SK-N-SH (cell line): Measurements from ENCODE around the gene LARP1. TPM values are rescaled to one million over a fixed set of nuclear protein-coding genes. Genes with fewer than 3 reads are reported as not detected.

Experiments
- CTCF ChIA-PET: fragments of 300-600, 350-600 bp; formaldehyde crosslinking; extraction: SDS; loops from one replicate; lab custom pipeline; 2021; lab: Yijun Ruan, JAX
- POLR2A ChIA-PET: fragments of 350-600 bp; sonication (Branson Sonifier 250); formaldehyde crosslinking; extraction: SDS; loops from one replicate; lab custom pipeline; 2020; ENCODE audit warnings: antibody characterized with exemption, inconsistent platforms; lab: Yijun Ruan, JAX
- DNase-seq: peaks from one replicate; pipeline ENCODE4 v3.0.0; 2012
- H2AFZ ChIP-seq: fragments of 200-600 bp; sonication (generic); 2 replicates; pipeline ENCODE4 v1.8.1; 2016; ENCODE audit warnings: antibody characterized with exemption, mild to moderate bottlenecking, low read depth
- H3F3A ChIP-seq: fragments of 200-600 bp; sonication (generic); replicated peaks from 2 replicates; pipeline ENCODE3; 2016; ENCODE audit warnings: antibody characterized with exemption, mild to moderate bottlenecking; ENCODE audit not compliant: insufficient read depth
- H3K27ac ChIP-seq, 2 experiments: fragments of 200-500 bp in 1 of 2; fragments of 200-600 bp in 1 of 2; sonication (Bioruptor generic) in 1 of 2; sonication (generic), shearing (Covaris generic) in 1 of 2; 2 replicates each; pipeline versions ENCODE4 v1.5.1 to v1.6.1; 2014 to 2016; ENCODE audit warnings: low read depth in 2 of 2, inconsistent platforms in 1 of 2, low read length in 1 of 2, mild to moderate bottlenecking in 1 of 2, mixed read lengths in 1 of 2
- H3K27me3 ChIP-seq: fragments of 200-600 bp; sonication (generic), shearing (Covaris generic); 2 replicates; pipeline ENCODE4 v1.6.1; 2016; ENCODE audit warnings: mixed run types; ENCODE audit not compliant: insufficient read depth
- H3K36me3 ChIP-seq, 2 experiments: fragments of 200-500 bp in 1 of 2; fragments of 200-600 bp in 1 of 2; sonication (Bioruptor generic) in 1 of 2; sonication (generic) in 1 of 2; replicated peaks in 1 of 2; 2 replicates each; pipeline versions ENCODE3 to v1.5.1; 2014 to 2016; ENCODE audit warnings: low read length in 1 of 2, mild to moderate bottlenecking in 1 of 2; ENCODE audit not compliant: insufficient read depth in 2 of 2, control insufficient read depth in 1 of 2
- H3K4me1 ChIP-seq, 2 experiments: fragments of 200-500 bp in 1 of 2; fragments of 200-600 bp in 1 of 2; sonication (Bioruptor generic) in 1 of 2; sonication (generic), shearing (Covaris generic) in 1 of 2; 2 replicates each; pipeline versions ENCODE4 v1.5.1 to v1.6.1; 2014 to 2016; ENCODE audit warnings: low read depth in 1 of 2, low read length in 1 of 2, mixed run types in 1 of 2; ENCODE audit not compliant: insufficient read depth in 2 of 2, control insufficient read depth in 1 of 2
- H3K4me2 ChIP-seq: fragments of 200-600 bp; sonication (generic), shearing (Covaris generic); 2 replicates; pipeline ENCODE4 v1.6.1; 2017; ENCODE audit warnings: mixed run types
- H3K4me3 ChIP-seq, 2 experiments: fragments of 200-500 bp in 1 of 2; fragments of 200-600 bp in 1 of 2; sonication (Bioruptor generic) in 1 of 2; sonication (generic), shearing (Covaris generic) in 1 of 2; 2 replicates each; pipeline versions ENCODE4 v1.5.1 to v1.8.1; 2014 to 2016; ENCODE audit warnings: low read depth in 2 of 2, inconsistent platforms in 1 of 2, low read length in 1 of 2, mild to moderate bottlenecking in 1 of 2, mixed read lengths in 1 of 2, moderate library complexity in 1 of 2
- H3K79me2 ChIP-seq: fragments of 200-600 bp; sonication (generic); 2 replicates; pipeline ENCODE4 v1.8.1; 2017; ENCODE audit warnings: mild to moderate bottlenecking; ENCODE audit not compliant: insufficient read depth
- H3K9ac ChIP-seq: fragments of 200-600 bp; sonication (generic); 2 replicates; pipeline ENCODE4 v1.6.1; 2017; ENCODE audit warnings: mixed run types
- H3K9me2 ChIP-seq: fragments of 200-600 bp; sonication (generic); 2 replicates; pipeline ENCODE4 v1.6.1; 2017; ENCODE audit warnings: mixed run types
- H3K9me3 ChIP-seq: fragments of 200-600 bp; sonication (generic); 2 replicates; pipeline ENCODE4 v1.6.1; 2017; ENCODE audit warnings: mixed run types, mild to moderate bottlenecking, moderate library complexity
- H4K20me1 ChIP-seq: fragments of 200-600 bp; sonication (generic); 2 replicates; pipeline ENCODE4 v1.6.1; 2017; ENCODE audit warnings: mild to moderate bottlenecking, mixed run types; ENCODE audit not compliant: insufficient read depth
- FOXJ3 ChIP-seq: sonication (generic); formaldehyde crosslinking; IDR thresholded peaks from 2 replicates; pipeline ENCODE4 v1.5.1; 2020; ENCODE audit warnings: mild to moderate bottlenecking, missing genetic modification reagents
- FOXM1 ChIP-seq: IDR thresholded peaks from 2 replicates; pipeline ENCODE4 v1.4.0; 2012; ENCODE audit warnings: low read depth, mild to moderate bottlenecking
- IRF3 ChIP-seq: fragments of 150-350 bp; IDR thresholded peaks from 2 replicates; pipeline ENCODE4 v1.6.1; 2016; ENCODE audit warnings: mild to moderate bottlenecking, low read depth, low read length
- JUND ChIP-seq: IDR thresholded peaks from 2 replicates; pipeline ENCODE4 v1.4.0; 2012
- MEF2A ChIP-seq: IDR thresholded peaks from 2 replicates; pipeline ENCODE4 v1.4.0; 2012; ENCODE audit warnings: low read depth, borderline replicate concordance
- NRF1 ChIP-seq: IDR thresholded peaks from 2 replicates; pipeline ENCODE4 v1.6.1; 2012; ENCODE audit warnings: low read depth, mild to moderate bottlenecking, low read length
- PBX3 ChIP-seq: IDR thresholded peaks from 2 replicates; pipeline ENCODE4; 2012
- RAD21 ChIP-seq: IDR thresholded peaks from 2 replicates; pipeline ENCODE4 v1.6.1; 2012; ENCODE audit warnings: mild to moderate bottlenecking, low read length
- REST ChIP-seq: IDR thresholded peaks from 2 replicates; pipeline ENCODE4 v1.6.1; 2012; ENCODE audit warnings: mild to moderate bottlenecking, low read depth, low read length, moderate library complexity
- RFX5 ChIP-seq: IDR thresholded peaks from 2 replicates; pipeline ENCODE4 v1.6.1; 2012; ENCODE audit warnings: mild to moderate bottlenecking, improper control_type of control experiment, low read length
- TAF1 ChIP-seq: IDR thresholded peaks from 2 replicates; pipeline ENCODE4 v1.6.1; 2012; ENCODE audit warnings: low read depth, mild to moderate bottlenecking, low read length, moderate library complexity, borderline replicate concordance
- WGBS: methylation state at CpG from one replicate; pipeline ENCODE4 v1.1.6; 2017; ENCODE audit warnings: low lambda C conversion rate; 5-methylcytosine and 5-hydroxymethylcytosine counted together
- polyA plus RNA-seq, 3 experiments: library from polyadenylated mRNA; depleted of rRNA; stranded (reverse); fragments of >200 nt; gene quantifications; 2 replicates each; pipeline ENCODE4 v1.2.3, GENCODE V29; 2012

Gene LARP1
- polyA plus RNA-seq, 1 of the 3 experiments (the other 2 are of a cell fraction): 57.4 TPM

DNA sequence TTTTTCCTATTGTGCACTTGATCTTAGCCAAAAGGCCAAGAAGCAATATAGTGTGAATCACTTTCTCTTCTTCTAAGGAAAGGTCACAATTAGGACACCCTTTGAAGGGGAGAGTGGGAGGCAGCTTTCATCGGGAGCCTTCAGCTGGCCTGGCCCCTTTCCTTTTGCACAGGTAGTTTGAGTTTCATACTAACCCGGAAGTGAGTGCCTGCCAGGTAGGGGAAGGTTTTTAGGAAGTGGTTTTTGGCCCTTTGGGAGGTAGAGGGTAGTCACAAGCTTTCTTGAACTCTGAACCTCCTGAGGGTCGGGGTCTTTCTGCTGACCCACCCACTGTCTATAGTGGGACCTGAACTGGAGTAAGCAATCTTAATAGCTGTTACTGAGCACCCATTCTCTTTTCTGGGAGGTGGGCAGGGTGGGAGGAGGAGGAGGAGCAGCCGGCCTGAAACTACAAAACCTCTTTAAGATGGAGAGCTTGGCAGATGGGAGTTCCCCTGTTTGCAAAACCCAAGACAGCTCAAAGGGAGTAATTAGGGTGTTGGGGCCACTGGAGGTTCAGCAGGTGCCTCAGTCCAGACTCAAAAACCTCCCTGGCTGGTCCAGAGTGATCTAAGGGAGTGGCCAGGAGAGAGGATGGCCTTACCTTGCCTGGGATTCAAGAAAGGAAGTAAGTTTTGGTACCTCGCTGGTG, 6.0 kb downstream of the LARP1 start (continued):
- no peak for TF ChIP-seq FOXJ3 (CRISPR knock-in tag)

DNA sequence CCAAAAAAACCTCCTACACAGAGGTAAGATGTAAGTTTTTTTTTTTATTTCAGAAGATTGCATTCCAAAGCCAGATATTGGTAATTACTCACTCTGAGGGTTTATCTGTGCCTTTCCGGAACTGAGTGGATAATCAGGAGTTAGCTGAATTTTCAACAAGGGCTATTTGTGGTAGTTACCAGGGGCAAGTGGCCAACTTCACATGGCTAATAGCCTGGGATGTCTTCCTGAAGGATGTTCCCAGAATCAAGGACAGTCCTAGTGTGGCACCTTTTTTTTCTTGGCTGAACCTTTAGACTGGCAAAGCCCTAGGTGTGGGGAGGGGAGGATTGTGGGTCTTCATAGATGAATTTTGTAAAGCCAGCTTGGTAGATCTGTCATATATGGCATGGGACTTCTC, 7.1 kb downstream of the LARP1 start:
- Histone ChIP-seq H4K20me1 (peaks cover 98% of the 10 kb centered on the region), H3F3A (no peaks in the 10 kb centered on the region), H3K9me3 (no peaks in the 10 kb centered on the region), H3K27ac (peak overlapping the region in 1 of 2 experiments; percentile 34; a peak in 1 of 4 replicates), H3K4me2 (0 out of 2 replicates have a peak overlapping the region, but pooled peaks have one; percentile 35), H2AFZ (no peak overlapping the region), H3K9ac (no peak overlapping the region), H3K9me2 (no peaks in the 10 kb centered on the region), H3K36me3 (peaks cover 0 to 4% of the 10 kb centered on the region in 2 experiments), H3K79me2 (peaks cover 98% of the 10 kb centered on the region), H3K4me3 (no peak overlapping the region), H3K4me1 (peaks cover 24 to 34% of the 10 kb centered on the region in 2 experiments; a peak in 3 of 4 replicates), H3K27me3 (no peaks in the 10 kb centered on the region)
- TF ChIP-seq FOXM1: no peak
- no peak for TF ChIP-seq JUND
- no peak for TF ChIP-seq PBX3
- no peak for TF ChIP-seq TAF1
- no peak for TF ChIP-seq IRF3
- TF ChIP-seq MEF2A: no peak
- no peak for TF ChIP-seq RFX5
- TF ChIP-seq RAD21: no peak
- no peak for TF ChIP-seq NRF1
- TF ChIP-seq REST: no peak
- POLR2A ChIA-PET: interaction anchor here (0.7 kb wide), 1 partner anchor 79 kb away, joined by 3 read pairs; no protein-coding TSS in a partner anchor
- no peak for DNase-seq
- CTCF ChIA-PET: no interaction called here
- 84% methylated on average over 1 of the region's 1 CpG for WGBS
